ENCODE results near the gene CHI3L1. TPM values are rescaled to one million over a fixed set of nuclear protein-coding genes. Genes with fewer than 3 reads are reported as not detected.

Gene CHI3L1
- polyA plus RNA-seq, 3 donors: 10.4 to 12.9 (median 11.9) TPM

DNA sequence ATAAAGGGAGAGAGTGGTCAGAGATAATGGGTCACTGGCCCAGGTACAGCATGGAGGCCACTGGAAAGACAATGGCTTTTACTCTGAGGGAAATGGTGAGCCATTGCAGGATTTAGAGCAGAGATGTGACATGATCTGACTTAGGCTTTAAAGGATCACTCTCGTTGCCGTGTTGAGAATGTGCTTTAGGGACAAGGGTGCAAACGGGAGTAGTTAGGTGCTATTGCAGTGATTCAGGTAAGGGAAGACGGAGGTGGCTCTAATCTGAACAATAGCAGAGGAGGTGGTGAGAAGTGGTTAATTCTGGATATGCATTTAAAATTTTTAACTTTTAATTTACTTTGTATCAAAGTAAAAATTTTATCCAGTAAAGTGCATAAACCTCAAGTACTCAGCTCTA, 49.2 kb downstream of the CHI3L1 start:
- DNase-seq (ENCODE audit: low read depth in 3 of 3, low spot score in 2 of 3): no peak

DNA sequence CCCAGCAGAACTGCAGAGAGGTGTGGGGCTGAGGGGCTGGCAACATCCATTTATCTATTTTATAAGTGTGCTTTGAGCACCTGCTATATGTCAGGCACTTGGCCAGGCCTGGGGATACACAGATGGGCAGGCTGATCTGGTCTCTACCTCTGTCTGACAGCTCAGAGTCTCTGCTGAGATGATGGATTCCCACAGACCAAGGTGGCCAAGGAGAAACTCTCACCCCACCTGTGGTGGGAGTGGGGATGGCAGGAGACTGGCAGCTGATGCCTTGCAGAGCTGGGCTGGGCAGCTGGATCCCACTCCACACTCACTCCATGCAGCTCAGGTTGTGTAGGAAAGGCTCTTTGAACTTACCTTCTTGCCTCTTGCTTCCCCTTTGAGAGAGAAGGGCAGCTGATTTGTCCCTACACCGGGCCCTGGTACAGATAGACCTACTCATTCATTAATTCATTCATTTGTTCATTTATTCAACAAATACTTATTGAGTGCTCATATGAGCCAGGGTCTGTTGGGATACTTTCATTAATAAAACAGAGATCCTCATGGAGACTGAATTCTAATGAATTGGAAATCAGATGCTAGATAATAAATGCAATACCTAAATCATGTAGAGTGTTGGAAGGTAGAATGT, 50.0 kb downstream of the CHI3L1 start:
- DNase-seq (ENCODE audit: low read depth in 3 of 3, low spot score in 2 of 3): no peak

DNA sequence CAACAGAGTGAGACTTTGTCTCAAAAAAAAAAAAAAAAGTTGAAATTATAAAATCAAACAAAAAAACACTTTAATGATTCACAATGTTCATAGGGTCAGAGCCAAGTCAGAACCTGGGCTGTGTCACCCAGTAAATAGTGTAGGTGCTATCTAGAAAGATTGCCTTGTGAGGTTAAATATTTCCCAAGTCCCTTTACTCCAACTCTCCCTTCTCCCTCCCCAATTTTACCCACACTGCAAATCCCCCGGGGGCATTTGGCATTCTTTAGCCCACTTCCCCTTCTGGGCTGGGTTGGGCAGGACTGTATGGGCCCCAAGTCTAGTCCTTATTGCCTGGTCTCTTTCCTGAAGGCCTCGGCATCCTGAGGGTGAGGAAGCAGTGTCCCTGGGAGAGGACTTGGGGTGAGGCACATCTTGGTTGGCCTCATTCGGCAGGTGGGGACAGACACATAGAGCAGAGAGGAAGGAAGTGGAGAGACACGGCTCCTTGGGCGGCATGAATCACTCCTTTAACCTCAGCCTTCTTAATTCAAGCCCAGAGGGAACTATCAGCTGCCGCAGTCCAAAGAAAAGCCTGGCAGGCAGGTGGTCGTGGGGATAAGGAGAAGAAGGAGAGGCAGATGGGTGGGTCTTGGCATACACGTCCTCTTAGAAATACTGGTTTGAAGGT, 50.7 kb downstream of the CHI3L1 start:
- no peak for DNase-seq (ENCODE audit: low read depth in 3 of 3, low spot score in 2 of 3)

DNA sequence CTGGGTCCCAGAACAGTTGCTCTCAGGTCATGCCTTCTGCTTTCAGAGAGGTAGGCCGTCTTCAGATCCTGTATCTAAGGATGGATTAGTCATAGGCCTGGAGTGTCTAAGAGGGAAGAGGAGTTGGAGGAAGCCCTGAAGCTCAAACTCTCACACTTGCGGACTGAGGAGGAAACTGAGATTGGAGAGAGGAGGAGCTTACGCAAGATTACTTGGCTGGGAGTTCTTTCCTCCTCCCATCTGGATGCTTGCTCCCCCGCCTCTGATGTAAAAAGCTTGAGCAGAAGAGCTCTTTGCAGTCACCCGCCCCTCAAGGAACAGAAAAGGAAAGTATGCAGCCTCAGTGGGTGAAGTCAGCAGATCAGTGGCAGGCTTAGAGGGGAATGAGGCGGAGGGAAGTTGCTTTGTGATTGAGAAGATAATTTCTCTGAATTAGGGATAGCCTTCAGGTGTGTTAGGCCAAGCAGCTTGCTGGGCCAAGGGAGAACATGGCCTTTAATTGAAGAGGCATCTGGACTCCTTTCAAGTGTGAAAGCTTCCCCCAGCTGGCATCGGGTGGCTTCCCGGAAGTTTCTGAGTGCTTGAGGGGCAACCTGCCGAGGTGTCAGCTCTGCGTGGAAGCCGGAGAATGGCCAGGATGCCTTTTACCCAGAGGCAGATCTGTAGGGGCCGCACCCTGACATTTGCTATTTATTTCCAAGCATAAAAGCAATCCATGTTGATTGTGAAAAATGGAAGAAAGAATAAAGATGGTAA, 52.4 kb downstream of the CHI3L1 start:
- DNase-seq (ENCODE audit: low read depth in 3 of 3, low spot score in 2 of 3): no peak

DNA sequence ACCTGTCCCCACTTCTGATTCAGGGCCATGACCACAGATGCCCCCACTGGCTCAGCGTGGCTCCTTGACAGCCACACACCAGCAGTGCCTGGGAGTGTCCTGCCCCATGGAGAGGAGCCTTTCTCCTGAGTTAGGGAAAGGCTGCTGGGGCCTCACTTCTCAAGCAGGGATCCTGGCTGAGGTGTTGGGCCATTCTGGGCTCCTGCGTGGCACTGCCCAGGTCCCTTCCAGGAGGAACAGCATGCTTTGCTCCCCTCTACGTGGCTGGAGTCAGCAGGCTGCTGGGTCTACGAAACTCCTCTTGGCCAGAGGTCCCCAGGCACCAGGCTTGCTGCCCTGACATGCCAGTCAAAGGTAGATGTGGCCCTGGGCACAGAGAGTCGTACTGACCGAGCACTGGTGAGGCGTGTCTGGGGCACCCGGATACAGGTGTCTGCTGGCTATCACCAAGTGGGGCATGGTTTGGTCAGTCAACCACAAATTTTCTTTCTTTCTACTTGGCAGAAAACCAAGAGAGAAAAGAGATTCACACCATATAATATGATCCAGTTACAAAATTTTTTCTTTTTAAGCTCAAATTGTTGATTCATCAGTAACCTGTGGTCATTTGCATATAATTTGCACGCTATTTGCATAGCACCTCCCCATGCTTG, 54.8 kb downstream of the CHI3L1 start:
- DNase-seq (ENCODE audit: low read depth in 3 of 3, low spot score in 2 of 3): no peak

DNA sequence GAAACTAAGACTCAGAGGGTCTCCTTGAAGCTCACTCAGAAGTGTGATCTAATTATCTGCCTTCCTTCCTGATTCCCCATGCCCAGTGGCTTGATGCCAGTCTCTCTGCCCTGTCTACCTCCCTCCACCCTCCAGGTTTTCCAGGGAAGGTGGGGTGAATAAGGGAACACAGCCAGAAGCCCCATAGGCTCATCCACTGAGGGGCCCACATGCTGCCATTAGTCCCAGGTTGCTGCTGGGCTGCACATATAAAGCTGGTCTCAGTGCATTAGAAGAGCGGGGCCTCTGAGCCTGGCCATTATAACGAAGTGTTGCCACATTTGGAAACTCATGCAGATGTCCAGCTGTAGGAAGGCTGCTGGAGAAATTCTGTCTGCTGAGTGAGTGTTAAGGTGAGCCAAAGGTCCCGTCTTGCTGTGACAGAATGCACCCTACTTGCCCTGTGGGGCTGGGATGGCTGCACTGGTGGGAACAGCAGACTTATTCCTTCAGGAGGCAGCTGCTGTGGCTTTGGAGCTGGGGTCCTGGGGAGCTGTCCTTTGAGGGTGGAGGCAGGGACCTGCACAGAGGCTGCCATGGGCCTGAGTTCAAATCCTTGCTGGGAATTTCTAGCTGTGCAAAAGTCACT, 56.0 kb downstream of the CHI3L1 start:
- no peak for DNase-seq (ENCODE audit: low read depth in 3 of 3, low spot score in 2 of 3)

DNA sequence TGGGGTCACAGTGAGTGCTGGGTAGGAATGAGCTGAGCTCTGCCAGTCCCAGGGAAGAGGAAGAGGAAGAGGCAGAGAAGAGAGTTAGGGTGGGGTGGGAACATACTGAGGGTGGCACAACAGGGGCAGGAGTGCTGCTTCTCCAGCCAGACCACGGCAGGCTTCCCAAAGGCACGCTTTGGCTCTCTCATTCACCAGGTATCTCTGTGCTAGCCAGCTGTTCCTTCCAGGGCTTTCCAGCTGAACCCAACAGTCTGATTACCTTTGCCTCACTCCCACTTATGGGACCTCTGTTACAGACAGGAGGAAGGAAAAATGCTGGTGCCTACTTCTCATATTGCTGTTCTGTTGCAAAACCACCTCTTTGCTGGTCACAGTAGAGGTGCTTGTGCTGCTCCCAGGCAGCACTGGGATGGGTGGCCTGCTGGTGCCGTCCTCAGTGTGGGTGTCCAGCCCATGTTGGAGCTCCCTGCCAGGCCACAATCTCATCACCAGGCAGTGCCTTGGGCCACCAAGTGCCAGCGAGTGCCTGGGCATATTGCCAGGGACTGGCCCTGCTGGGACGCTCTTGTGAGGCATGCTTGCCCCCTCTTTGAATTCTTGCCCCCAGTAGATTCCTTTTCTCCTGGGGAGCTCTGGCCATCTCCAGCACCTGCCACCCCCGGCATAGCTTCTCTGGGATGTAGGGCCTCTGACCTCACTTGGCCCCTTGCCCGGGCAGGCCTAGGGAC, 56.8 kb downstream of the CHI3L1 start:
- no peak for DNase-seq (ENCODE audit: low read depth in 3 of 3, low spot score in 2 of 3)

Other genes with a start within 250 kb of the CHI3L1 start
- gene ADIPOR1, start 228.4 kb downstream of the CHI3L1 start, polyA plus RNA-seq (ENCODE audit: insufficient read length in 3 of 3): 10 to 100 TPM; 80.7 to 86.3 (median 85.3) TPM
- gene CYB5R1, start 219.4 kb downstream of the CHI3L1 start, polyA plus RNA-seq (ENCODE audit: insufficient read length in 3 of 3): 10 to 100 TPM; 45.7 to 50.3 (median 48.6) TPM
- gene TMEM183A, start 179.3 kb downstream of the CHI3L1 start, polyA plus RNA-seq (ENCODE audit: insufficient read length in 3 of 3): 10 to 100 TPM; 79.8 to 82.3 (median 82.1) TPM
- 1 to 10 TPM; 5.8 to 6.7 (median 6.6) TPM for gene PPFIA4, start 160.2 kb downstream of the CHI3L1 start, polyA plus RNA-seq (ENCODE audit: insufficient read length in 3 of 3)
- gene MYOG, start 100.7 kb downstream of the CHI3L1 start, polyA plus RNA-seq (ENCODE audit: insufficient read length in 3 of 3): under 1 TPM in 2 of 3 donors, not detected in 1; 0.14 TPM
- 1 to 10 TPM; 5.2 to 8.0 (median 6.4) TPM for gene ADORA1, start 59.0 kb downstream of the CHI3L1 start, polyA plus RNA-seq (ENCODE audit: insufficient read length in 3 of 3)
- under 1 TPM; 0.08 to 0.32 (median 0.31) TPM for gene MYBPH, start 10.9 kb downstream of the CHI3L1 start, polyA plus RNA-seq (ENCODE audit: insufficient read length in 3 of 3)
- under 1 TPM; 0.11 to 0.21 (median 0.15) TPM for gene CHIT1, start 43.0 kb upstream of the CHI3L1 start, polyA plus RNA-seq (ENCODE audit: insufficient read length in 3 of 3)
- 100 to 1,000 TPM; 110 to 178 (median 141) TPM for gene BTG2, start 118.8 kb upstream of the CHI3L1 start, polyA plus RNA-seq (ENCODE audit: insufficient read length in 3 of 3)
- 10 to 100 TPM; 42.4 to 56.6 (median 51.5) TPM for gene FMOD, start 164.4 kb upstream of the CHI3L1 start, polyA plus RNA-seq (ENCODE audit: insufficient read length in 3 of 3)